HepG2 (cell line): ENCODE measurements around the gene SLC35F1. TPM values are rescaled to one million over a fixed set of nuclear protein-coding genes. Genes with fewer than 3 reads are reported as not detected.
A peak's percentile ranks its signal among the peaks of the same experiment; 100 is the strongest.

ENCODE experiments used
- ATAC-seq: fragments of 200-7000 bp; cut with Tn5 transposase; 3 replicates; pipeline ENCODE4 v1.9.1; 2020; ENCODE audit warnings: mild to moderate bottlenecking, moderate library complexity
- BruUV-seq: library from RNA; stranded (reverse); fragments of 400-500 nt; replicated peaks from 2 replicates; lab custom pipeline; 2021; lab: Mats Ljungman, UMichigan
- CTCF ChIA-PET: fragments of 300-600 bp; formaldehyde crosslinking; extraction: SDS; loops from one replicate; lab custom pipeline; 2021; ENCODE audit warnings: low total read pairs, inconsistent platforms, low intra/inter-chr PET ratio; lab: Yijun Ruan, JAX
- POLR2A ChIA-PET: fragments of 350-600 bp; sonication (Branson Sonifier 250); formaldehyde crosslinking; loops from one replicate; lab custom pipeline; 2020; ENCODE audit warnings: antibody characterized with exemption, inconsistent platforms; lab: Yijun Ruan, JAX
- DNase-seq: peaks from one replicate; pipeline ENCODE4 v3.0.0-alpha.2; 2015; ENCODE audit warnings: low spot score
- FAIRE-seq: peaks from 3 replicates; lab custom pipeline; 2011; peaks lifted over from hg19 to GRCh38; lab: Jason Lieb, UNC
- H2AFZ ChIP-seq: one replicate; pipeline ENCODE4 v1.6.1; 2011; ENCODE audit warnings: low read length, inconsistent platforms
- H3K27ac ChIP-seq: fragments of 300-600 bp; 3 replicates; pipeline ENCODE4 v1.8.0; 2011; ENCODE audit warnings: mixed run types, mild to moderate bottlenecking, mixed read lengths, low read length, inconsistent platforms; ENCODE audit not compliant: insufficient read depth; ENCODE audit errors: extremely low read length
- H3K27me3 ChIP-seq, 2 experiments: fragments of 200-600 bp in 1 of 2; 2 replicates in 1 of 2; 3 replicates in 1 of 2; pipeline versions ENCODE4 v1.6.0 to v1.8.0; 2011; ENCODE audit warnings: low read length in 2 of 2, mild to moderate bottlenecking in 2 of 2, moderate library complexity in 2 of 2, inconsistent platforms in 1 of 2; ENCODE audit not compliant: insufficient read depth in 2 of 2, control insufficient read depth in 1 of 2
- H3K36me3 ChIP-seq, 2 experiments: fragments of 200-600 bp in 1 of 2; replicated peaks in 1 of 2; 2 replicates in 1 of 2; 3 replicates in 1 of 2; pipeline versions ENCODE4 v1.5.1 to v1.8.0; 2011; ENCODE audit warnings: low read length in 2 of 2, inconsistent platforms in 1 of 2; ENCODE audit not compliant: insufficient read depth in 2 of 2, control insufficient read depth in 1 of 2
- H3K4me1 ChIP-seq: 2 replicates; pipeline ENCODE4 v1.5.1; 2012; ENCODE audit warnings: low read length, inconsistent platforms; ENCODE audit not compliant: insufficient read depth
- H3K4me2 ChIP-seq: 2 replicates; pipeline ENCODE4 v1.6.0; 2011; ENCODE audit warnings: low read depth, low read length, inconsistent platforms
- H3K4me3 ChIP-seq, 3 experiments: fragments of 200-600 bp in 1 of 3; sonication (generic), shearing (Covaris generic) in 1 of 3; replicated peaks in 1 of 3; 2 replicates each; pipeline ENCODE4 v1.5.1; 2011 to 2016; ENCODE audit warnings: low read length in 3 of 3, inconsistent platforms in 2 of 3, low read depth in 2 of 3, mild to moderate bottlenecking in 2 of 3, control low read depth in 1 of 3, mixed read lengths in 1 of 3; ENCODE audit not compliant: insufficient read depth in 1 of 3
- H3K79me2 ChIP-seq: one replicate; pipeline ENCODE4 v1.6.1; 2011; ENCODE audit warnings: low read length, inconsistent platforms; ENCODE audit not compliant: insufficient read depth
- H3K9ac ChIP-seq: 2 replicates; pipeline ENCODE4 v1.6.0; 2011; ENCODE audit warnings: mild to moderate bottlenecking, low read depth, low read length, inconsistent platforms; ENCODE audit not compliant: insufficient read depth
- H3K9me3 ChIP-seq: 2 replicates; pipeline ENCODE4 v1.5.1; 2012; ENCODE audit warnings: mild to moderate bottlenecking, low read length
- H4K20me1 ChIP-seq: 2 replicates; pipeline ENCODE4 v1.6.0; 2011; ENCODE audit warnings: inconsistent platforms, mild to moderate bottlenecking, low read length, moderate library complexity; ENCODE audit not compliant: insufficient read depth
- CAMTA2 ChIP-seq: sonication (generic); formaldehyde crosslinking; IDR thresholded peaks from 2 replicates; pipeline ENCODE4 v1.4.0; 2020; ENCODE audit warnings: mild to moderate bottlenecking, missing genetic modification reagents, borderline replicate concordance
- PAF1 ChIP-seq: IDR thresholded peaks from 2 replicates; pipeline ENCODE4 v1.6.1; 2016; ENCODE audit warnings: missing genetic modification reagents, missing compliant biosample characterization
- TCF12 ChIP-seq, 2 experiments: fragments of 450-650 bp in 1 of 2; sonication (generic) in 1 of 2; formaldehyde crosslinking in 1 of 2; IDR thresholded peaks; 2 replicates each; pipeline versions ENCODE4 v1.6.1 to v1.8.0; 2017 to 2022; ENCODE audit warnings: antibody characterized with exemption in 1 of 2, mild to moderate bottlenecking in 1 of 2, missing genetic modification reagents in 1 of 2, moderate library complexity in 1 of 2
- ZNF101 ChIP-seq: sonication (generic); formaldehyde crosslinking; IDR thresholded peaks from 2 replicates; pipeline ENCODE4 v1.4.0; 2020; ENCODE audit warnings: mild to moderate bottlenecking, low read depth, missing genetic modification reagents, borderline replicate concordance
- ZNF12 ChIP-seq: sonication (generic); formaldehyde crosslinking; IDR thresholded peaks from 2 replicates; pipeline ENCODE4 v1.5.0; 2020; ENCODE audit warnings: missing genetic modification reagents
- ZNF7 ChIP-seq: IDR thresholded peaks from 2 replicates; pipeline ENCODE4 v1.6.1; 2016; ENCODE audit warnings: missing biosample characterization, missing genetic modification reagents
- ZSCAN20 ChIP-seq: sonication (generic); formaldehyde crosslinking; IDR thresholded peaks from 2 replicates; pipeline ENCODE4 v1.4.0; 2020; ENCODE audit warnings: missing genetic modification reagents, mild to moderate bottlenecking, borderline replicate concordance
- WGBS: methylation state at CpG from one replicate; pipeline ENCODE4 v1.1.6; 2017; ENCODE audit warnings: low lambda C conversion rate; 5-methylcytosine and 5-hydroxymethylcytosine counted together
- in situ Hi-C: cut with HindIII; loops from 2 replicates; pipeline ENCODE4 v1.10.0; 2017; ENCODE audit warnings: low pct_unique_long_range_greater_than_20kb; ENCODE audit not compliant: extremely low pct_ligation_motif_present
- intact Hi-C: fragments of 100-400 bp; cut with micrococcal nuclease; formaldehyde crosslinking; loops from one replicate; pipeline ENCODE4 v1.10.0; 2022; ENCODE audit not compliant: unreplicated experiment
- polyA plus RNA-seq, 8 experiments: library from polyadenylated mRNA; depleted of rRNA in 3 of 8; stranded (reverse) in 7 of 8; unstranded in 1 of 8; fragments of >200 nt; fragmentation: Illumina TruSeq in 4 of 8; extraction: Trizol in 4 of 8; gene quantifications; 2 replicates each; pipeline versions ENCODE4 v1.2.1 to v1.2.3, GENCODE V29; 2011 to 2016; ENCODE audit warnings: low read depth in 4 of 8, missing spikeins in 1 of 8, mixed read lengths in 1 of 8; ENCODE audit not compliant: insufficient read depth in 1 of 8
- total RNA-seq, 5 experiments: library from RNA; depleted of rRNA; stranded (reverse); fragments of >200 nt; fragmentation: Illumina TruSeq; extraction: Trizol; gene quantifications; 2 replicates each; pipeline ENCODE4 v1.2.3, GENCODE V29; 2016; ENCODE audit warnings: low read depth in 1 of 5
- TF ChIP-seq, protein P1 (sequence below): sonication (generic); formaldehyde crosslinking; IDR thresholded peaks from 2 replicates; pipeline ENCODE4 v1.4.0; 2020; ENCODE audit warnings: missing genetic modification reagents, borderline replicate concordance
- TF ChIP-seq, protein P2 (sequence below): sonication (generic); formaldehyde crosslinking; IDR thresholded peaks from 2 replicates; pipeline ENCODE4 v1.4.0; 2020; ENCODE audit warnings: missing genetic modification reagents, borderline replicate concordance

Gene SLC35F1
- total and polyA plus RNA-seq, 2 of the 13 experiments (the other 11 are each of a cell fraction or from before 2014, with no cell fraction given), result 0.01 TPM; not detected in 1

DNA sequence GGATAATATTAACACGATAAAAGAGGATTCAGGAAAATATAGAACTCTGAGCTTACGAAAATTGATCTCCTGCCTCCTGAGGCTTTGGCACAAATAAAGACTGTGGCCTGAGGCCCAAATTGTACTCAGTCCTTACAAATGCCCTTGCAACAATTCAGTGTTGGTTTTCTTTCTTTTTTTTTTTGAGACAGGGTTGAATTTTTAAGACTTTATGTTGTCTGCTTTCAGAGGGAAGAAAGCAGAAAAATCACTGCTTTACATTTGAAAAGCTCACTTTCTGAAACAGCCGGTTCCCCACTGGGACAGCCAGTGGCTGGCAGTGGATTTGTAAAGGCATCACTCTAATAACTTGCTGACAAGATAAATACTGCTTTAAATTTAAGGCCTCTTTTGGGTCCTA, 290.5 kb downstream of the SLC35F1 start (continued):
- TF ChIP-seq, protein P1, sequence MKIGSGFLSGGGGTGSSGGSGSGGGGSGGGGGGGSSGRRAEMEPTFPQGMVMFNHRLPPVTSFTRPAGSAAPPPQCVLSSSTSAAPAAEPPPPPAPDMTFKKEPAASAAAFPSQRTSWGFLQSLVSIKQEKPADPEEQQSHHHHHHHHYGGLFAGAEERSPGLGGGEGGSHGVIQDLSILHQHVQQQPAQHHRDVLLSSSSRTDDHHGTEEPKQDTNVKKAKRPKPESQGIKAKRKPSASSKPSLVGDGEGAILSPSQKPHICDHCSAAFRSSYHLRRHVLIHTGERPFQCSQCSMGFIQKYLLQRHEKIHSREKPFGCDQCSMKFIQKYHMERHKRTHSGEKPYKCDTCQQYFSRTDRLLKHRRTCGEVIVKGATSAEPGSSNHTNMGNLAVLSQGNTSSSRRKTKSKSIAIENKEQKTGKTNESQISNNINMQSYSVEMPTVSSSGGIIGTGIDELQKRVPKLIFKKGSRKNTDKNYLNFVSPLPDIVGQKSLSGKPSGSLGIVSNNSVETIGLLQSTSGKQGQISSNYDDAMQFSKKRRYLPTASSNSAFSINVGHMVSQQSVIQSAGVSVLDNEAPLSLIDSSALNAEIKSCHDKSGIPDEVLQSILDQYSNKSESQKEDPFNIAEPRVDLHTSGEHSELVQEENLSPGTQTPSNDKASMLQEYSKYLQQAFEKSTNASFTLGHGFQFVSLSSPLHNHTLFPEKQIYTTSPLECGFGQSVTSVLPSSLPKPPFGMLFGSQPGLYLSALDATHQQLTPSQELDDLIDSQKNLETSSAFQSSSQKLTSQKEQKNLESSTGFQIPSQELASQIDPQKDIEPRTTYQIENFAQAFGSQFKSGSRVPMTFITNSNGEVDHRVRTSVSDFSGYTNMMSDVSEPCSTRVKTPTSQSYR (CRISPR knock-in tag), result no peak
- TF ChIP-seq ZNF101, result no peak

DNA sequence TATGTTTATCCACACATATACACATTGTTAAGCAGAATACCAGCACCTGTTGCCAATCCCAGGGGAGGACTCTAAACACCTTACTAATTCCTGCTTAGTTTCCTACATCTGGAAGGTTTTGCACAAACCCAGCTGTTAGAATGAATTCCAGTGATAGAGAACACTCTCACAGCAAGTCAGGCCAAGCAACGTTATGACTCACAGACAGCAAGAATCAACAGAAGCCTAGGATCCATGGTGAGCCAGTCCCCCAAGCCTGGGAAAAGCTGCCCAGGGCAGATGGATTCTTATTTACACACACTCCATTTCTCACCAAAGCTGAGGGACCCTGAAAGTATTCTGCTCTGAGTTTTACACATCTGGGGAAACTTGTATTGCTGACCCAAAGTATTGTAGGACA, 291.7 kb downstream of the SLC35F1 start:
- no peaks in the 10 kb centered on the region for H3K79me2 ChIP-seq
- no TSS peak for BruUV-seq
- DNase-seq (no peak), ATAC-seq (no peak; the same call in 2 of the 3 replicates), FAIRE-seq (no peak)
- no peak overlapping the region for H2AFZ ChIP-seq
- in situ Hi-C loops, result no loop called here
- no peak for TF ChIP-seq PAF1 (CRISPR knock-in tag)
- TF ChIP-seq ZSCAN20 (CRISPR knock-in tag), result no peak
- 0 out of 2 replicates have a peak, but pooled peaks have one; percentile 32 for TF ChIP-seq ZNF12 (CRISPR knock-in tag)
- TF ChIP-seq CAMTA2 (CRISPR knock-in tag), result no peak
- no peak for TF ChIP-seq TCF12 (IDR thresholded peaks at IDR 0.05)
- no peak for TF ChIP-seq TCF12 (CRISPR knock-in tag; IDR thresholded peaks at IDR 0.05)
- TF ChIP-seq, protein P2, sequence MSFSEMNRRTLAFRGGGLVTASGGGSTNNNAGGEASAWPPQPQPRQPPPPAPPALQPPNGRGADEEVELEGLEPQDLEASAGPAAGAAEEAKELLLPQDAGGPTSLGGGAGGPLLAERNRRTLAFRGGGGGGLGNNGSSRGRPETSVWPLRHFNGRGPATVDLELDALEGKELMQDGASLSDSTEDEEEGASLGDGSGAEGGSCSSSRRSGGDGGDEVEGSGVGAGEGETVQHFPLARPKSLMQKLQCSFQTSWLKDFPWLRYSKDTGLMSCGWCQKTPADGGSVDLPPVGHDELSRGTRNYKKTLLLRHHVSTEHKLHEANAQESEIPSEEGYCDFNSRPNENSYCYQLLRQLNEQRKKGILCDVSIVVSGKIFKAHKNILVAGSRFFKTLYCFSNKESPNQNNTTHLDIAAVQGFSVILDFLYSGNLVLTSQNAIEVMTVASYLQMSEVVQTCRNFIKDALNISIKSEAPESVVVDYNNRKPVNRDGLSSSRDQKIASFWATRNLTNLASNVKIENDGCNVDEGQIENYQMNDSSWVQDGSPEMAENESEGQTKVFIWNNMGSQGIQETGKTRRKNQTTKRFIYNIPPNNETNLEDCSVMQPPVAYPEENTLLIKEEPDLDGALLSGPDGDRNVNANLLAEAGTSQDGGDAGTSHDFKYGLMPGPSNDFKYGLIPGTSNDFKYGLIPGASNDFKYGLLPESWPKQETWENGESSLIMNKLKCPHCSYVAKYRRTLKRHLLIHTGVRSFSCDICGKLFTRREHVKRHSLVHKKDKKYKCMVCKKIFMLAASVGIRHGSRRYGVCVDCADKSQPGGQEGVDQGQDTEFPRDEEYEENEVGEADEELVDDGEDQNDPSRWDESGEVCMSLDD (CRISPR knock-in tag), result no peak
- no peak for TF ChIP-seq ZNF7 (CRISPR knock-in tag)
- no peaks in the 10 kb centered on the region for H3K9me3 ChIP-seq
- no peak overlapping the region for H3K4me2 ChIP-seq
- WGBS, result 0% methylated on average over 1 of the region's 1 CpG
- H3K4me3 ChIP-seq, result no peak overlapping the region
- no peaks in the 10 kb centered on the region for H3K27me3 ChIP-seq
- H4K20me1 ChIP-seq, result no peaks in the 10 kb centered on the region
- no peak overlapping the region for H3K9ac ChIP-seq
- no peak overlapping the region for H3K27ac ChIP-seq
- ChIA-PET CTCF (no interaction called here), POLR2A (no interaction called here)
- no peaks in the 10 kb centered on the region for H3K4me1 ChIP-seq
- H3K36me3 ChIP-seq, result no peaks in the 10 kb centered on the region
- intact Hi-C loops, result no loop called here
